ENCODE results near the gene CDX2.

- TF ChIP-seq CTCF (IDR thresholded peaks at IDR 0.05 in 4 of 5, conservative IDR thresholded peaks at IDR 0.05 in 1 of 5) = no peak
- TF ChIP-seq POLR2A (IDR thresholded peaks at IDR 0.05) = no peak
Measured at GRCh38 chr13:27942972-27943371, 26.1 kb downstream of the CDX2 start.
